IMR-90 (cell line): ENCODE results near the gene MTR. TPM values are rescaled to one million over a fixed set of nuclear protein-coding genes. Genes with fewer than 3 reads are reported as not detected.

Experiments used
- ATAC-seq: fragments of 200-7000 bp; cut with Tn5 transposase; 2 replicates; pipeline ENCODE4 v1.9.1; 2020; ENCODE audit warnings: low read depth, mild to moderate bottlenecking, moderate library complexity
- BruUV-seq: library from RNA; stranded (reverse); fragments of 400-500 nt; replicated peaks from 2 replicates; lab custom pipeline; 2021; lab: Mats Ljungman, UMichigan
- CTCF ChIA-PET: fragments of 300-600 bp; formaldehyde crosslinking; extraction: SDS; loops from one replicate; lab custom pipeline; 2021; ENCODE audit warnings: antibody characterized with exemption; lab: Yijun Ruan, JAX
- POLR2A ChIA-PET: fragments of 300-600 bp; sonication (Branson Sonifier 250); formaldehyde crosslinking; loops from one replicate; lab custom pipeline; 2022; ENCODE audit warnings: antibody characterized with exemption; ENCODE audit not compliant: unreplicated experiment; lab: Charles Lee
- DNase-seq: peaks from one replicate; pipeline ENCODE4 v3.0.0; 2013
- H2AFZ ChIP-seq: replicated peaks from 2 replicates; pipeline ENCODE3; 2013; ENCODE audit warnings: low read length, mild to moderate bottlenecking; ENCODE audit not compliant: poor library complexity
- H2AK5ac ChIP-seq: 2 replicates; pipeline ENCODE4 v1.6.1; 2013; ENCODE audit warnings: low read depth, low read length, inconsistent platforms
- H2AK9ac ChIP-seq: replicated peaks from 2 replicates; pipeline ENCODE3; 2013; ENCODE audit warnings: mild to moderate bottlenecking, low read depth, low read length, moderate library complexity; ENCODE audit not compliant: poor library complexity
- H2BK120ac ChIP-seq: 2 replicates; pipeline ENCODE4 v1.6.1; 2013; ENCODE audit warnings: low read depth, low read length, inconsistent platforms
- H2BK15ac ChIP-seq: 3 replicates; pipeline ENCODE4 v1.6.1; 2013; ENCODE audit warnings: low read depth, low read length, inconsistent platforms
- H2BK20ac ChIP-seq: 2 replicates; pipeline ENCODE4 v1.6.1; 2013; ENCODE audit warnings: low read depth, mild to moderate bottlenecking, inconsistent platforms, low read length, moderate library complexity
- H2BK5ac ChIP-seq: 2 replicates; pipeline ENCODE4 v1.6.1; 2013; ENCODE audit warnings: mild to moderate bottlenecking, low read depth, low read length, inconsistent platforms; ENCODE audit not compliant: poor library complexity, severe bottlenecking
- H3K14ac ChIP-seq: replicated peaks from 2 replicates; pipeline ENCODE4 v1.6.1; 2013; ENCODE audit warnings: low read depth, low read length, inconsistent platforms
- H3K18ac ChIP-seq: 2 replicates; pipeline ENCODE4 v1.6.1; 2013; ENCODE audit warnings: low read depth, low read length, control low read depth
- H3K23ac ChIP-seq: 2 replicates; pipeline ENCODE4 v1.6.1; 2013; ENCODE audit warnings: low read depth, low read length, inconsistent platforms
- H3K27ac ChIP-seq: 2 replicates; pipeline ENCODE4 v1.5.1; 2013; ENCODE audit warnings: mild to moderate bottlenecking, control low read depth, low read length; ENCODE audit not compliant: insufficient read depth
- H3K27me3 ChIP-seq: 2 replicates; pipeline ENCODE4 v1.6.1; 2013; ENCODE audit warnings: low read length; ENCODE audit not compliant: control insufficient read depth, insufficient read depth
- H3K36me3 ChIP-seq: 2 replicates; pipeline ENCODE4 v1.6.1; 2013; ENCODE audit warnings: low read length, mixed read lengths; ENCODE audit not compliant: control insufficient read depth, insufficient read depth
- H3K4ac ChIP-seq: 2 replicates; pipeline ENCODE4 v1.6.1; 2013; ENCODE audit warnings: low read depth, low read length, inconsistent platforms
- H3K4me1 ChIP-seq: 2 replicates; pipeline ENCODE4 v1.6.1; 2013; ENCODE audit warnings: low read length, mixed read lengths; ENCODE audit not compliant: control insufficient read depth, insufficient read depth
- H3K4me2 ChIP-seq: 2 replicates; pipeline ENCODE4 v1.6.1; 2013; ENCODE audit warnings: low read depth, mild to moderate bottlenecking, control low read depth, low read length, moderate library complexity
- H3K4me3 ChIP-seq: 2 replicates; pipeline ENCODE4 v1.5.1; 2013; ENCODE audit warnings: low read depth, mild to moderate bottlenecking, control low read depth, low read length, moderate library complexity; ENCODE audit not compliant: insufficient read depth
- H3K56ac ChIP-seq: 2 replicates; pipeline ENCODE4 v1.6.1; 2013; ENCODE audit warnings: low read length, inconsistent platforms; ENCODE audit not compliant: insufficient read depth; ENCODE audit errors: extremely low read depth
- H3K79me1 ChIP-seq, 2 experiments: 2 replicates each; pipeline ENCODE4 v1.6.1; 2013; ENCODE audit warnings: low read length in 2 of 2, inconsistent platforms in 1 of 2, low read depth in 1 of 2
- H3K9ac ChIP-seq: 2 replicates; pipeline ENCODE4 v1.6.1; 2013; ENCODE audit warnings: low read depth, low read length, control low read depth
- H3K9me1 ChIP-seq: 2 replicates; pipeline ENCODE4 v1.6.1; 2013; ENCODE audit warnings: low read length, inconsistent platforms; ENCODE audit not compliant: insufficient read depth
- H3K9me3 ChIP-seq: 2 replicates; pipeline ENCODE4 v1.6.1; 2013; ENCODE audit warnings: low read length; ENCODE audit not compliant: control insufficient read depth, insufficient read depth
- H4K20me1 ChIP-seq: 2 replicates; pipeline ENCODE4 v1.6.1; 2013; ENCODE audit warnings: low read length, inconsistent platforms; ENCODE audit not compliant: insufficient read depth
- H4K5ac ChIP-seq: 2 replicates; pipeline ENCODE4 v1.6.1; 2013; ENCODE audit warnings: mild to moderate bottlenecking, low read depth, low read length, control low read depth
- H4K8ac ChIP-seq, 2 experiments: 2 replicates each; pipeline ENCODE4 v1.6.1; 2013; ENCODE audit warnings: low read depth in 2 of 2, low read length in 2 of 2, control low read depth in 1 of 2, inconsistent platforms in 1 of 2
- H4K91ac ChIP-seq: 2 replicates; pipeline ENCODE4 v1.6.1; 2013; ENCODE audit warnings: low read depth, low read length, inconsistent platforms; ENCODE audit not compliant: insufficient read depth
- BHLHE40 ChIP-seq: fragments of 150-350 bp; IDR thresholded peaks from 2 replicates; pipeline ENCODE4 v1.6.1; 2016; ENCODE audit warnings: mild to moderate bottlenecking, low read depth, low read length
- CEBPB ChIP-seq: IDR thresholded peaks from 2 replicates; pipeline ENCODE4 v1.6.1; 2012; ENCODE audit warnings: low read depth, low read length, improper control_type of control experiment
- CHD1 ChIP-seq: IDR thresholded peaks from 2 replicates; pipeline ENCODE4 v1.6.1; 2012; ENCODE audit warnings: low read depth, low read length, improper control_type of control experiment
- FOS ChIP-seq: fragments of 150-350 bp; IDR thresholded peaks from 2 replicates; pipeline ENCODE4 v1.6.1; 2016; ENCODE audit warnings: low read depth, low read length
- MAFK ChIP-seq: IDR thresholded peaks from 2 replicates; pipeline ENCODE4 v1.6.1; 2012; ENCODE audit warnings: low read depth, low read length, improper control_type of control experiment
- MAZ ChIP-seq: IDR thresholded peaks from 2 replicates; pipeline ENCODE4 v1.6.1; 2012; ENCODE audit warnings: low read depth, mild to moderate bottlenecking, low read length, improper control_type of control experiment, moderate library complexity, borderline replicate concordance
- MXI1 ChIP-seq: IDR thresholded peaks from 2 replicates; pipeline ENCODE4 v1.6.1; 2012; ENCODE audit warnings: low read depth, mild to moderate bottlenecking, low read length, moderate library complexity, borderline replicate concordance
- NFE2L2 ChIP-seq: fragments of 150-350 bp; IDR thresholded peaks from 2 replicates; pipeline ENCODE4 v1.6.1; 2016; ENCODE audit warnings: low read depth, mild to moderate bottlenecking, low read length
- POLR2A ChIP-seq: IDR thresholded peaks from 2 replicates; pipeline ENCODE4 v1.6.1; 2012; ENCODE audit warnings: mild to moderate bottlenecking, low read depth, low read length
- RAD21 ChIP-seq: IDR thresholded peaks from 2 replicates; pipeline ENCODE4 v1.6.1; 2012; ENCODE audit warnings: low read length, improper control_type of control experiment
- RCOR1 ChIP-seq: IDR thresholded peaks from 2 replicates; pipeline ENCODE4 v1.6.1; 2012; ENCODE audit warnings: mild to moderate bottlenecking, low read length, improper control_type of control experiment; ENCODE audit not compliant: insufficient replicate concordance
- RFX5 ChIP-seq: IDR thresholded peaks from 2 replicates; pipeline ENCODE4 v1.8.0; 2012; ENCODE audit warnings: low read depth, mild to moderate bottlenecking, low read length, moderate library complexity
- SMC3 ChIP-seq: fragments of 150-350 bp; IDR thresholded peaks from 2 replicates; pipeline ENCODE4 v1.6.1; 2016; ENCODE audit warnings: low read depth, mild to moderate bottlenecking, antibody characterized with exemption, low read length, moderate library complexity
- WGBS, 2 experiments: methylation state at CpG; one replicate each; pipeline versions ENCODE4 v1.1.5 to v1.1.7; 2013; ENCODE audit warnings: missing lambda C conversion rate in 2 of 2; ENCODE audit not compliant: insufficient read length in 1 of 2; ENCODE audit errors: extremely low coverage in 2 of 2; 5-methylcytosine and 5-hydroxymethylcytosine counted together
- dilution Hi-C: fragments of 300-500 bp; cut with HindIII; formaldehyde crosslinking; loops from one replicate; pipeline ENCODE4 v1.14.3; 2018; ENCODE audit warnings: low sequenced_read_pairs; ENCODE audit not compliant: unreplicated experiment
- in situ Hi-C: fragments of 300-500 bp; cut with MboI; formaldehyde crosslinking; loops from 3 replicates; pipeline ENCODE4 v1.14.3; 2019; ENCODE audit warnings: low sequenced_read_pairs, inconsistent platforms, mixed read lengths
- intact Hi-C: fragments of 100-400 bp; cut with micrococcal nuclease; formaldehyde crosslinking; loops from 2 replicates; pipeline ENCODE4 v1.10.0; 2022
- polyA plus RNA-seq, 3 experiments: library from polyadenylated mRNA; depleted of rRNA; stranded (reverse); fragments of >200 nt; gene quantifications; 2 replicates each; pipeline ENCODE4 v1.2.3, GENCODE V29; 2012; ENCODE audit warnings: low replicate concordance in 1 of 3
- total RNA-seq: library from RNA; depleted of rRNA; stranded (reverse); fragments of >200 nt; gene quantifications from 2 replicates; pipeline ENCODE4 v1.2.3, GENCODE V29; 2012
- TF ChIP-seq, protein P1 (sequence below): fragments of 150-350 bp; IDR thresholded peaks from 2 replicates; pipeline ENCODE4 v1.6.1; 2016; ENCODE audit warnings: low read depth, mild to moderate bottlenecking, low read length, moderate library complexity, borderline replicate concordance
- TF ChIP-seq, protein P2 (sequence below): conservative IDR thresholded peaks from 2 replicates; pipeline ENCODE4 v1.5.1; 2012; ENCODE audit warnings: mild to moderate bottlenecking, low read depth, low read length, improper control_type of control experiment
- TF ChIP-seq, protein P3 (sequence below): fragments of 150-350 bp; IDR thresholded peaks from 2 replicates; pipeline ENCODE4 v1.6.1; 2017; ENCODE audit warnings: mild to moderate bottlenecking, antibody characterized with exemption, low read length, low read depth

The MTR gene
- total and polyA plus RNA-seq, 2 of the 4 experiments (the other 2 are of a cell fraction), result 7.7 to 31.0 TPM

DNA sequence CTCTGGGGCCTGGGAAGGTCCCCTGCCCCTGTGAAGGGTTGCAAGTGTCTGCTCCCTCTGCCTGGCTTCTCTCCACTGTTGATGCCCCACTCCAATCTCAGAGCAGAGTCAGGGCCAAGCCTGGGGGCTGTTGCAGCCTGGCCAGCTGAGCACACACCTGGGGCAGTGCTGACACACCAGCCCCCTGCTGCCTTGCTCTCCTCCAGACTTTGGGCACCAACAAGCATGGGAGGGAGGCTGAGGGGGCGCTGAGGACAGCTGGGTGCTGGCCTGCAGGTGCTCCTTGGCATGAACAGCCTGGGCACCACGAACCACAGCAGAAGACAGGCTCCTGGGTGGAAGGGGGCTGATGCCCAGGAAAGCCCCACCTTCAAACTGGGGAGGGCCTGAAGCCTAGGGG lies 9.6 kb upstream of the MTR start:
- Histone ChIP-seq H3K27me3 (no peaks in the 10 kb centered on the region), H3K4ac (no peak overlapping the region), H3K9ac (no peak overlapping the region), H3K56ac (no peak overlapping the region), H4K5ac (no peak overlapping the region), H2BK120ac (no peak overlapping the region), H2BK20ac (no peak overlapping the region), H3K14ac (no peak overlapping the region), H4K91ac (no peak overlapping the region), H3K79me1 (no peaks in the 10 kb centered on the region), H3K36me3 (no peaks in the 10 kb centered on the region), H4K8ac (no peak overlapping the region), H3K9me1 (no peaks in the 10 kb centered on the region), H4K20me1 (no peaks in the 10 kb centered on the region), H2AFZ (no peak overlapping the region), H3K18ac (no peak overlapping the region), H2AK5ac (no peak overlapping the region), H2AK9ac (no peak overlapping the region), H3K9me3 (no peaks in the 10 kb centered on the region), H2BK5ac (no peak overlapping the region), H3K4me1 (no peaks in the 10 kb centered on the region), H3K4me2 (no peak overlapping the region), H2BK15ac (no peak overlapping the region), H3K23ac (no peak overlapping the region), H3K27ac (no peak overlapping the region), H3K4me3 (no peak overlapping the region)
- dilution Hi-C loops, result no loop called here
- in situ Hi-C loops, result no loop called here
- TF ChIP-seq NFE2L2, result no peak
- TF ChIP-seq RFX5, result no peak
- TF ChIP-seq, protein P1, sequence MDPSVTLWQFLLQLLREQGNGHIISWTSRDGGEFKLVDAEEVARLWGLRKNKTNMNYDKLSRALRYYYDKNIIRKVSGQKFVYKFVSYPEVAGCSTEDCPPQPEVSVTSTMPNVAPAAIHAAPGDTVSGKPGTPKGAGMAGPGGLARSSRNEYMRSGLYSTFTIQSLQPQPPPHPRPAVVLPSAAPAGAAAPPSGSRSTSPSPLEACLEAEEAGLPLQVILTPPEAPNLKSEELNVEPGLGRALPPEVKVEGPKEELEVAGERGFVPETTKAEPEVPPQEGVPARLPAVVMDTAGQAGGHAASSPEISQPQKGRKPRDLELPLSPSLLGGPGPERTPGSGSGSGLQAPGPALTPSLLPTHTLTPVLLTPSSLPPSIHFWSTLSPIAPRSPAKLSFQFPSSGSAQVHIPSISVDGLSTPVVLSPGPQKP, result no peak
- TF ChIP-seq MXI1, result no peak
- TF ChIP-seq, protein P2, sequence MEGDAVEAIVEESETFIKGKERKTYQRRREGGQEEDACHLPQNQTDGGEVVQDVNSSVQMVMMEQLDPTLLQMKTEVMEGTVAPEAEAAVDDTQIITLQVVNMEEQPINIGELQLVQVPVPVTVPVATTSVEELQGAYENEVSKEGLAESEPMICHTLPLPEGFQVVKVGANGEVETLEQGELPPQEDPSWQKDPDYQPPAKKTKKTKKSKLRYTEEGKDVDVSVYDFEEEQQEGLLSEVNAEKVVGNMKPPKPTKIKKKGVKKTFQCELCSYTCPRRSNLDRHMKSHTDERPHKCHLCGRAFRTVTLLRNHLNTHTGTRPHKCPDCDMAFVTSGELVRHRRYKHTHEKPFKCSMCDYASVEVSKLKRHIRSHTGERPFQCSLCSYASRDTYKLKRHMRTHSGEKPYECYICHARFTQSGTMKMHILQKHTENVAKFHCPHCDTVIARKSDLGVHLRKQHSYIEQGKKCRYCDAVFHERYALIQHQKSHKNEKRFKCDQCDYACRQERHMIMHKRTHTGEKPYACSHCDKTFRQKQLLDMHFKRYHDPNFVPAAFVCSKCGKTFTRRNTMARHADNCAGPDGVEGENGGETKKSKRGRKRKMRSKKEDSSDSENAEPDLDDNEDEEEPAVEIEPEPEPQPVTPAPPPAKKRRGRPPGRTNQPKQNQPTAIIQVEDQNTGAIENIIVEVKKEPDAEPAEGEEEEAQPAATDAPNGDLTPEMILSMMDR, result no peak
- no peak for TF ChIP-seq CEBPB
- no peak for TF ChIP-seq RAD21
- no peak for TF ChIP-seq BHLHE40
- no peak for TF ChIP-seq CHD1
- TF ChIP-seq FOS, result no peak
- TF ChIP-seq, protein P3, sequence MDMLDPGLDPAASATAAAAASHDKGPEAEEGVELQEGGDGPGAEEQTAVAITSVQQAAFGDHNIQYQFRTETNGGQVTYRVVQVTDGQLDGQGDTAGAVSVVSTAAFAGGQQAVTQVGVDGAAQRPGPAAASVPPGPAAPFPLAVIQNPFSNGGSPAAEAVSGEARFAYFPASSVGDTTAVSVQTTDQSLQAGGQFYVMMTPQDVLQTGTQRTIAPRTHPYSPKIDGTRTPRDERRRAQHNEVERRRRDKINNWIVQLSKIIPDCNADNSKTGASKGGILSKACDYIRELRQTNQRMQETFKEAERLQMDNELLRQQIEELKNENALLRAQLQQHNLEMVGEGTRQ, result no peak
- no peak for TF ChIP-seq POLR2A
- no peak for TF ChIP-seq SMC3
- TF ChIP-seq MAFK, result no peak
- no peak for TF ChIP-seq MAZ
- TF ChIP-seq RCOR1, result no peak
- CTCF ChIA-PET, result no interaction called here
- intact Hi-C loops, result no loop called here
- ATAC-seq, result no peak
- 0% methylated on average over 1 of the region's 2 CpGs; no CpG with 5 or more reads in 1 of the 2 experiments for WGBS, 2 experiments
- DNase-seq, result no peak
- BruUV-seq, result no TSS peak
- POLR2A ChIA-PET, result no interaction called here
